ENCODE measurements around the gene IFIT3.

- TF ChIP-seq, protein P1, sequence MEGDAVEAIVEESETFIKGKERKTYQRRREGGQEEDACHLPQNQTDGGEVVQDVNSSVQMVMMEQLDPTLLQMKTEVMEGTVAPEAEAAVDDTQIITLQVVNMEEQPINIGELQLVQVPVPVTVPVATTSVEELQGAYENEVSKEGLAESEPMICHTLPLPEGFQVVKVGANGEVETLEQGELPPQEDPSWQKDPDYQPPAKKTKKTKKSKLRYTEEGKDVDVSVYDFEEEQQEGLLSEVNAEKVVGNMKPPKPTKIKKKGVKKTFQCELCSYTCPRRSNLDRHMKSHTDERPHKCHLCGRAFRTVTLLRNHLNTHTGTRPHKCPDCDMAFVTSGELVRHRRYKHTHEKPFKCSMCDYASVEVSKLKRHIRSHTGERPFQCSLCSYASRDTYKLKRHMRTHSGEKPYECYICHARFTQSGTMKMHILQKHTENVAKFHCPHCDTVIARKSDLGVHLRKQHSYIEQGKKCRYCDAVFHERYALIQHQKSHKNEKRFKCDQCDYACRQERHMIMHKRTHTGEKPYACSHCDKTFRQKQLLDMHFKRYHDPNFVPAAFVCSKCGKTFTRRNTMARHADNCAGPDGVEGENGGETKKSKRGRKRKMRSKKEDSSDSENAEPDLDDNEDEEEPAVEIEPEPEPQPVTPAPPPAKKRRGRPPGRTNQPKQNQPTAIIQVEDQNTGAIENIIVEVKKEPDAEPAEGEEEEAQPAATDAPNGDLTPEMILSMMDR (IDR thresholded peaks at IDR 0.05) = no peak
- TF ChIP-seq POLR2A (IDR thresholded peaks at IDR 0.05) = no peak
- peak in 1 of 4 donors; percentile 23 for TF ChIP-seq POLR2AphosphoS5 (IDR thresholded peaks at IDR 0.05)
- TF ChIP-seq EP300 (IDR thresholded peaks at IDR 0.05) = no peak
These were observed 26.6 kb upstream of the IFIT3 start for GRCh38 chr10:89301232-89301631.
